HG03520 (cell line): ENCODE measurements around the gene LMF1.

Experiments
- ATAC-seq: cut with Tn5 transposase; IDR thresholded peaks from one replicate; pipeline ENCODE4 v1.9.1; 2021; ENCODE audit warnings: mild to moderate bottlenecking, moderate library complexity; ENCODE audit not compliant: unreplicated experiment

The LMF1 gene

GRCh38 chr16:986411-986810 is 15.6 kb upstream of the LMF1 start:
- no peak for ATAC-seq

GRCh38 chr16:985646-986400 is 15.0 kb upstream of the LMF1 start:
- no peak for ATAC-seq

- no peak for ATAC-seq
Observed at GRCh38 chr16:984736-985636, 14.2 kb upstream of the LMF1 start.

GRCh38 chr16:984121-984694 is 13.4 kb upstream of the LMF1 start:
- ATAC-seq: no peak

GRCh38 chr16:983044-984030 is 12.6 kb upstream of the LMF1 start:
- no peak for ATAC-seq

- ATAC-seq: no peak
Observed at GRCh38 chr16:982145-983043, 11.6 kb upstream of the LMF1 start.

- no peak for ATAC-seq
Observed at GRCh38 chr16:981695-982144, 10.9 kb upstream of the LMF1 start, which contains the start of gene SOX8. Gene SOX8 (plus strand): TSS chr16:981770. CDS start chr16:981923, 153 bp downstream.

- no peak for ATAC-seq
Observed at GRCh38 chr16:980595-980854, 9.7 kb upstream of the LMF1 start.

GRCh38 chr16:979859-980594 is 9.2 kb upstream of the LMF1 start:
- no peak for ATAC-seq

GRCh38 chr16:979147-979546 is 8.4 kb upstream of the LMF1 start:
- no peak for ATAC-seq

GRCh38 chr16:978403-978802 is 7.6 kb upstream of the LMF1 start:
- no peak for ATAC-seq

- no peak for ATAC-seq
Observed at GRCh38 chr16:977896-978295, 7.1 kb upstream of the LMF1 start.

GRCh38 chr16:977081-977701 is 6.4 kb upstream of the LMF1 start:
- no peak for ATAC-seq

- no peak for ATAC-seq
Observed at GRCh38 chr16:976389-976931, 5.7 kb upstream of the LMF1 start.

GRCh38 chr16:975291-975690 is 4.5 kb upstream of the LMF1 start:
- ATAC-seq: no peak

GRCh38 chr16:974611-975261 is 4.0 kb upstream of the LMF1 start:
- no peak for ATAC-seq

- ATAC-seq: no peak
Observed at GRCh38 chr16:974001-974601, 3.3 kb upstream of the LMF1 start.
